Measurements from ENCODE around the gene AFF2.

The AFF2 gene

DNA sequence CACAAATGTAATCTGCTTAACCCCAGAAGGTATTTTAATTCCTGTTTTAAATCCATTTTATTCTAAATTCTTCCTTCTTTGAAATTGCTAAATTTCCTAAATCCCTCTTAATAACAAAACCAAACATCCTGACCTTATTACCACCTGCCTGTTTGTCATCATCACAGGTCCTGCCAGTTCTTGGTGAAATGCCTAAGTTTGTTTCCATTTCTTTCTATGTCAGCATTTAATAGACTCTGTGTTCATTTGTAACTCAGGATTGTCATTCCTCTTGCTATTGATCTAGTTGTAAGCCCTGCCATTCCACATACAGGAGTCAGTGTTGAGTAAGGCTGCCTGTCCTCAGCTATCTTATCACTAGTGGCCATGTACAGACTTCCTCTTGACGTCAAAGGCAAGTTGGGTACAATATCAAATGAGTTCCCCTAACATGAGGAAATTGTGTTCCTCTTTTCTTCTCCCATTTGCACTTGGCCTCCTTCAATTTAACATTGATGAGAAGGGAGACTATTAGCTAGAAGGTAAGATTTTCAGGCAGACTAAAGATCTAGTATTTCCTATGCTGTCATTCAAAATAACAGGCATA, 440.1 kb downstream of the AFF2 start:
- no peak for DNase-seq

DNA sequence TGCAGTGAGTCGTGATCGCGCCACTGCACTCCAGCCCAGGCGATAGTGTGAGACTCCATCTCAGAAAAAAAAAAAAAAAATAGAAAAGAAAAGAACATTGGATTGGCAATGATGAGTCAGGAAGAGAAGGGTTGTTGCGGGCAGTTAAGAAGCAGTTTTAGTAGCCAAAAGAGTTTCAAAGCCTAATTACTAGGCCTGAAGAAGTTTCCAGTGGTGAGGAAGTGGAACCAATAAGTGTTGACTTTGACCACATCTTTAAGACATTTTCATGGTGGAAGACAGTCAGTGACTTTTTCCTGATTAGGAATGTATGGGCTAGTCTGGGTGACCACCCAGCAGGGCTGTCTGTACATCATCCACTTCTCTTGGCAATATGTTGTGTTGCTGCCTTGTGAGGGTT, 442.3 kb downstream of the AFF2 start:
- no peak for DNase-seq

DNA sequence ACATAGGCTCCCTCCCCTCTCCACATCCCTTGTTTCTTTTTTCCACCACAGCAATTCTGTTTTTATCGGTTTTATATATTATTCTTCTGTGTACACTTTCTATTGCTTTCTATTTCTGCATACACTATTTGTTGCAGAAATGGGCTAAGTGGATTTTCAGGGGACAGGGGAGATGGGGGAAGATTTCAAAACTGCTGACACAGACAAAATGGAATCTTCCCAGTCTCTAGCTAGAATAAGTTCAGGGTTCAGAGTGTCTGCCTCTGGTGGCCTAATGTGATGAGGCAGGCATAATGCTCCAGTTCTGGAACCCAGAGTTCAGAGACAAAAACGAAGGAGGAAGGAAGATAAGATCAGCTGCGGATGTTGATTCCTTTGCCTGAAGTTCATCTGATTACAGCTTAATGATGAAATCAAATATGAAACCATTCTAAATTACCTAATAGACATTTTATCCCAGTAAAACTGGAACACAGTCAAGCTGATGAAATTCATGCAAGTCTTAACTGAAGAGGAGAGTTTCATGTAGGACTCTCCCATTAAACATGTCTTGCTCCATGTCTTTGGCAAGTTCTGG, 447.1 kb downstream of the AFF2 start:
- no peak for DNase-seq

DNA sequence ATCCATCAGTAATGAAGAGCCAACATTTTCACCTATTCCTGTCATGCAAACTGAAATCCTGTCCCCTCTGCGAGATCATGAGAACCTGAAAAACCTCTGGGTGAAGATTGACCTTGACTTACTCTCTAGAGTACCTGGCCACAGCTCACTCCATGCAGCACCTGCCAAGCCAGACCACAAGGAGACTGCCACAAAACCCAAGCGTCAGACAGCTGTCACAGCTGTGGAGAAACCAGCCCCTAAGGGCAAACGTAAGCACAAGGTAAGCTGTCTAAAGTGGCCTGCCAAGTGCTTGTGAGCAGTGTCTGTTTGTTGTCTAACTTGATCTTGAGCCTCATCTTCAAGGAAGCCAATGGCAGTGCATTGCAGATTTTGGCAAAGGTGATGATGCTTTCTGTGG, 455.9 kb downstream of the AFF2 start:
- DNase-seq, result no peak

DNA sequence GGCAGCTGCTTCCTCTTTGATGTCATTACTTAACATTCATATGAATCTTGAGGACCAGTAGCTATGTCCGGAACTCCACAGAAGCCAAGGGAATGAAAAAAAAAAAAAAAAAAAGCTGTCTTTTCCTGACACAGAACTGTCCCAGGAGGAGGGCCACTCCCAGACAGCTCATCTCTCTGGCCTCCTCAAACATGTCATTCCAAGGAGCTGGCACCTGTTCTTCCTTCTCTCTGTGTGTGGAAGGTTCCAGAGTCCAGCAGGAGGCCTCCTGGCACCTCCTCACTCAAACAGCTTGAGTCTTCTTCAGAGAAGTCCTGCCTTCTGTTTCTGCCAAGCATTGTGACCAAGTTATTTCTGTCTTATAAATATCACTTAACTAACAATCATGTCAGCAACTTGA, 458.5 kb downstream of the AFF2 start:
- DNase-seq, result no peak

DNA sequence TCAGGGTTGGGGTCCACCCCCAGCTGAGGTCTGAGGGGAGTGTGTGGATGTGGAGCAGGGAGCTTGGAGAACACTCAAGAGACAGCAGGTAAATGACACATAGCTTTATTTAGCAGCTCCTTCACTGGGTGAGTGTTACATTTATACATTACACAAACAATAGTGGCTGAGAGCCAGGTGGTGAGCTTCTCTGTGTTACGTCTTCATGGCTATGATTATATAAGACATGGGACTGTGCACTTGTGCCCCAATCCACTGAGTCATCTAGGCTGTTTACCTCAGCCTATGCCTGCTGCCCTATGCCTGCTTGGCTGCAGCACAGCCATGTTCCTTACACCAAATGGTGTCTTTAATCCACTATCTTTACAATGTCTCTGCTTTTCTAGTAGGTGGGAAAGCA, 459.6 kb downstream of the AFF2 start:
- DNase-seq, result no peak

DNA sequence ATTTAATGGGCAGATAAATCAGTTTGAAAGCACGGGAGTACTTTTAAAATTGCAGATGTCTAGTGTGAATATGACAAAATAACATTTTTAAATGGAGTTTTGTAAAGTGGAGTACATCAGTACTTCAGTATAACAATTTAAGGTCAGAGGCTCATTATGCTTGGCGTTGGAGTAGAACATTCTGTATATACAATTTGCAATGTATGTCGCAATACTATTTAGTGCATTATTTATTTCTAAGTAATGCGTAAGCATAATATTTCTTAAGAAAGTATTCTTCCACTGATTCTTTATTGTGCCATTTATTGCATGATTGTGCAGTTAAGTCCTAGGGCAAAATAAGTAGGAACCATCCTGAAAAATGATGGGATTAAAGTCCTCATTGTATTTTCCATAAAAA, 461.6 kb downstream of the AFF2 start:
- DNase-seq, result no peak

DNA sequence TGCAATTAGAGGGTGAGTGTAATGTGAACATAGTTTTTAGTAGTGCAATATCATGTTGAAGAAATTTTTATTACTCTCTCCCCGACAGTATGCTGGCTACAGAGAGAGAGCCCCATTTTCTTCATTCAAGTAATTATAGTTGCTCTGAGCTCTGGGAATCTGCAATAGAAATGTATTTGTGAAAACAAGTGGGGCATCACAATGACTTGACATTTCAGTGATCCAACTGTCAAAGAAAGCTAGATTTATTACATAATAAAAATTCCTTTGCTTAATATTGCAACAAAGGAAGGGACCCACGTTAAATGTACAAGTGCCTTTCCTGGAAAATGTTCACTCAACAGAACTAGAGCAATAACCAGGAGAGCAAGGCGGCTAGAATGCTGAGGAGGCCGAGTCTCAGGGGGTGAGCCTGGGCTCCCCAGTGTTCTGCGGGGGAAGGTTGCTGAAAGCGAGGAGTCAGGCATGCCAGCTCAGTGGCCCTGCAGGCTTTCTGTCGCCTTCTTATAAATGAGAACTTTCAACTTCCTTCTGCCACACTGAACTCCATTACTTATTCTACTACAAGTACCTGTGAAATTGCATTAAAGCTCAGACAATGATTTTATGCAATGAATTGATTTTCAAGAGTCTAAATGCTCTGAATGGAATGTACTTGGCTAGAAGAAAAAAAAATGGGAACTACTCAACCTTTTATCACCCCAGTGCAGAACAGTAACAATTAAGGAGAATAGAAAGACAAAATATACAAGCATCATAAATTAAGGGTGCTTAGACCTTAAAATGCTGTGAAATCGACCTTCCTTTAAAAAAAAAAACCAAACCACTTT, 476.4 kb downstream of the AFF2 start:
- no peak for DNase-seq

DNA sequence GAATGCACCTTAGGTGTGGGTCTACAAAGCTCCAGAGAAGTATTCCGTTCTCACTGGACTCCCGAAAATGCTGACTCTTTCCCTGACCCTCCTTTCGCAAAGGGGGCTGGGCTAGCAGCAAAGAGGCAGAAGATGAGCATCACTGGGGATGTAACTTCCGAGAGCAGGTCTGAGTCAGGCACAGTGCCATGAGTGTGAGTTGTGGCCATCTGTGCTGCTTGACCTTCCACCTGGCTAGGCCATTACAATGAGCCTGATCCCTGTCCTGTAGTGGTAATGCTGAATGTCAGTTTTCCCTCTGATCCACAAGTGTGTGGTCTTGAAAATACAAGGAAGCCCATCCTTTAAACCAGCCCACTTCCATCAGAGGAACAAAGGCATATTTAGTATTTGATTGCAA, 479.4 kb downstream of the AFF2 start:
- no peak for DNase-seq

DNA sequence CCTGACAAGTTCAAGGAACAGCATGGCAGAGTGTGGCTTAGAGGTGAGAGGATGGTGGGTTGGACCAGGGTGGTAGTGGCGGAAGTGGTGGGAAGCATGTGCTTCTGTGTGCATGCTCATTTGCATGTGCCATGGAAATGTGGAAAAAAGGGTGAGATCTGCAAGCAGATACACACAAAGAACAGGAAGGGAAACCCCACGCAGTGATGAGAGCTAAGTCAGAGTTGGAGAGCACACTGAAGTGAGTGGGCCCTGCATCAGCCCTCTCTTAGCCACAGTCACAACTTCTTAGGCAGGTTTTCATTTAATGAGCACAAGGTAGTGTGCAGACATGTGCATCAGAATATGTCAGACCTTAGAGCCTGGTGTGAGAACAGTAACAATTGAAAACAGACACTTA, 483.8 kb downstream of the AFF2 start:
- no peak for DNase-seq

DNA sequence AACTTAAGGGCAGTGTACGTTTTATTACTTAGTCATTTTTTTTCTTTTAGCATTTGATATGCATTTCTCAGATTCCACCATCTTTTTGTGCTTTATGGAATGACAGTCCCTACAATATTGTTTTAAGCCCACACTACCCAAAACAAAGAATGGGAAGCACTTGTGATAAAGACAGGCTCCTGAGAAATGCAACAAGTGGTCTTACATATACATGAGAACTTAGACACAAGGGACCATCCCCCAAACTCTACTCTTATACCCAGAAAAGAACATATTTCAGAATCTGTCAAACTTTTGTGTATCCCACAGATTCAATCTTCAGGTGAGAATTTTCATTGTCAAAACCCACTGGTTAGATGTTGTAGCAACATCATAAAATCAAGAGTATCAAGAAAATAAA, 491.1 kb downstream of the AFF2 start:
- DNase-seq, result no peak

DNA sequence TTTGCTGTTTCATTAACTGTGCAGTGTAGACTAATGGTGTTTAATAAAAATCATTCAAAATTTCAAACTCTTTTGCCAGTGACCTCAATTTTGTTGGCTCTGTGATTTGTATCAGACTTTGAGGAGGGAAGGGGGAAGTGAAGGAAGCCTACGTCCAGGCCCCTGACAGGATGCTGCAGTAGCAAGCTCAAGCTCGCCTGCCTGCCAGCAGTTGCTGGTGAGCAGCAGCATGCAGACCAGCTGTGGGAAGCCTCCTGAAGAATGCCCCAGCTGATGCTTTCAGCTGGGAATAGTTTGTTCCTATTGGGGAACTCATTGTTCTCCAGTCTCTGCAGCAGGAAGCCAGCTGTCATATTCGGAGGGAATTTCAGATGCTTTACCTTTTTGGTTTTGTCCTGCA, 495.2 kb downstream of the AFF2 start:
- no peak for DNase-seq

DNA sequence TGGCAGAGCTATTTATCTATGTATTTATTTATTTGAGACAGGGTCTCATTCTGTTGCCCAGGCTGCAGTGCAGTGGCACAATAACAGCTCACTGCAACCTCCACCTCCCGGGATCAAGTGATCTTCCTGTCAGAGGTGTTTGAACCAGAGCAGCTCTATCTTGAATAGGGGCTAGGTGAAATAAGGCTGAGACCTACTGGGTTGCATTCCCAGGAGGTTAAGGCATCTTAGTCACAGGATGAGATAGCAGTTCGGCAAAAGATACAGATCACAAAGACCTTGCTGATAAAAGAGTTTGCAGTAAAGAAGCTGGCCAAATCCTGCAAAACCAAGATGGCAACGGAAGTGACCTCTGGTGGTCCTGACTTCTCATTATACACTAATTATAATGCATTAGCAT, 501.9 kb downstream of the AFF2 start:
- DNase-seq, result no peak

DNA sequence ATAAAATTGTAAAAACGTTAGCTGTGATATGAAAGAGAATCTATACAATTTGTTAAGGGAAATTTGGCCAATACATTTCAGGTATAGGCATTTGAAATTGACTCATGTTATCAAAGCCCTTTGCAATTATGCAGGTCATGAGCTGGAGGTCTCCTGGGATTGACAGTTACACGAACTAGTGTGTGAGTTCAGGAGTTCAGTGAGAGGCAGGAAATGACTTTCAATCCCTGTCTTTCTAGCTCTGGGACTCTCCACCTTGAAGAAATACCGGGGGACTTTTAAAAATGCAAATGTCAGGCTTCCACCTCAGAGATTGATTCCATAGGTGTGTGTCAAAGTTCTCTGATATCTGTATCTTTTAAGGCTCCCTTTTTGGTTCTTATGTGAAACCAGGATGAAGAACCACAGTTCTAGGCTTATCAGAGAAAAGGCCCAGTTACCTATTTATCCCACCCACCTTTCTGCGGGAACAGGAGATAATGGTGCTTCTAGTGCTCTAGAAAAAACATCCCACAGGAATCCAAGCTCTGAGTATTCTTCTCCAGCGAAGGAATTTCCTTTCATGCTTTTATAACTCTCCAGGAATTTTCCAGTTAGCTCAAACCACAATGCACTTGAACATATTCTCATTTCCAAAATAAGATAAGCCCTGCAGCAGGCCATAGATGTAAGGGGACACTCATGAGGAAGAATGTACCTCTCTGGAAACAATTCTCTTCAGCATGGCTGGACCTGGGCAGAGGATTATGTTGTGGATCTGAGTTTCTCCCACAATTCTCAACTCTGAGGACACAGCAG, 503.6 kb downstream of the AFF2 start:
- no peak for DNase-seq

DNA sequence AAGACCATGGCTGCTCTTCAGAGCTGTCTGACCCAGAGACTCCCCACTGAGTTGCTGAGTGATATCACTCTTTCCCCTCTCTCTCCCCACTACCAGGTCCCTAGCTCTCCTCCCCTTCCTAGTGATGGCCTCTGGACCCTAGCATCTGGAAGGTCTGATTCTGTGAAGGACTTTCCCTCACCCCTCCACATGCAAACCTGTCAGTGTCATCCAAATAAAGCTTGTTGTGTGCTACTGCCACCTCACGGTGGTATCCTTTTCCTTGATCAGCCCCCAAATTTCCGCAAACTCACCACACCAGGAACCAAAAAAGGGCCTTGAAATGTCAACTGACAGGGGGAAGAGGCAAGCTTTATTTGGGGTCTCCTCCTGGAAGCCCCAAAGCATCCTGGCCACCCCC, 504.5 kb downstream of the AFF2 start:
- DNase-seq, result no peak

DNA sequence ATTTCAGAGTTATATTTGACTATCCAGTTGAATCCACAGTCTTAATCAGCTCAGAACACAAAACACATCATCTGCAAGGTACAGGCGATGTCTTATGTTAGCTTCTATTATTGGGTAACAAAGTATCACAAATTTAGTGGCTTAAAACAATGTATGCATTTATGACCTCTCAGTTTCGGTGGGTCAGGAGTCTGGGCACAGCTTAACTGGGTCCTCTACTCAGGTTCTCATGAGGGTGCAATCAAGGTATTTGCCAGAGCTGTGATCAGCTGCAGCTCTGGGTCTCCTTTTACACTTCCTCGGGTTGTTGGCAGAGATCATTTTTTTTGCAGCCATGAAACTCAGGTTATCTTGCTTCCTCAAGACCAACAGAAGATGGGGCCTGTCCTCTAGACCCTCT, 505.8 kb downstream of the AFF2 start:
- DNase-seq, result no peak

DNA sequence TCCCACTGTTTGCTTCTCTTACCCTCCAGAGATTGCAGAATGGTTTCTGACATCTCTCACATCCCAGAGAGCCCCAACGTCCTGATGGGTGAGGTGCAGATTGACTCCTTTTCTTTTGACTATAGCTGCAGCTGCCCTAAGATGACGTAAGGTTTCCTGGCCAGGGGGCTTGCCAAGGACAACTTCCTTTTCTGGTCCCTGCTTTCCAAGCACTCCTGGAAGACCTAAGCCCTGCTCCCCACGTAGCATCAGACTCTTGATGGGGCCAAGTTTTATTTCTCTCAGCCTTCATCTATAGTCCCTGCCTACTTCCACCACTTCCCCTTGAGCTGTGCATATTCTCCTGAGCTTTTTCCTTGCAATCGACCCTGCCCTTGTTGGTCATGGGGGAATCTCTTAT, 507.0 kb downstream of the AFF2 start:
- no peak for DNase-seq

DNA sequence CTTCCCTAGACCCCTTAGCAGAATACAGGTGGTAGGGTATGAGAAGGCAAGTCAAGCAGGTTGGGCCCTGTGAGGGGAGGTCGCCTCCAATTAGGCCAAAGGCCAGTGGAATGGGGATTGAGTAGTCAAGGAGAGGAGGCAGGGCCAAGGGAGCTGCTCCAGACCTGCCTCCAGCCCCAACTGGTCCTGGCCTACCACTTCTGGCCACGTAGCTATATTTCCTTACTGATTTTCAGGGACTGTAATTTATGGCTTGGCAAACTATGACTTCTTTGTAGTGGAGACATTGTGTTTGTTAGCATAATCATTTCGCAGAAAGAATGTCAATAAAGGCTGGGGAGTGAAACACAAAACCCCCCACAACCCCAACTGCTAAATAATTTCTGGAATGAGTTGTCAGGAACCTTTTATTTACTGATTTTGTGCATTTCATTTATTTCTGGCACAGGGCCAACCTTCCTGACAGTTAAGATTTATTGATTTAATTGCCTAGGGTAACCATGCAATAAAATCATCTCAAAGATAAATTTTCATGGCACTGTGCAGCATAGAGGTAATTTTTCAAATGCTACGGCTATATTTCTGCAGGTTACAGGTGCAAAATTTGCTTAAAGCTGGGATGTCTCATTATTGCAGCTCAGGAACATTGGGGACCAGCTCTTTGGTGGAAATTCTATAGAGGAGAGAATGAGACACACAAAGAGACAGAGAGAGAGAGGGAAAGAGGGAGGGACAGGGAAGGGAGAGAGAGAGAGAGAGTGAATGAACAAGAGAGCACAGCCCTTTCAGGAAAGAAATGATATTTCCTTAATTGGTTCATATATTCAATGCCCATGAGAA, 509.8 kb downstream of the AFF2 start:
- DNase-seq, result peak; percentile 69

DNA sequence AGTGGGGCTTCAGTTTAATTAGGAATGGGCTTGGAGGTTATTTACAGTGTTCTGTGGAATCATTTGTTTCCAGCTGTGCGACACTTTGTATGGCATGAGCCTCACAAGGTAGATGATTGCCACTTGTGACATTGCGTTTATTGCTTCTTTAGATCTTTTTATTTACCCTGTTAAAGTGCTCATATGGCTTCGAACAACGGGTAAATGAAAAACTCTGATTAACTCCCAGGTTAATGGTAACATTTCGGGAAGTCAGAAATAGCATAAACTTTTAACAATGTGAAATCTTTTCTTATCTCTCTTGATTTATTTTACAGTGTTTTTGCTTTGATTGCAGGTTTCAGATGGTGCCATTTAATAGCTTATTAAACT, 510.4 kb downstream of the AFF2 start:
- DNase-seq, result no peak

DNA sequence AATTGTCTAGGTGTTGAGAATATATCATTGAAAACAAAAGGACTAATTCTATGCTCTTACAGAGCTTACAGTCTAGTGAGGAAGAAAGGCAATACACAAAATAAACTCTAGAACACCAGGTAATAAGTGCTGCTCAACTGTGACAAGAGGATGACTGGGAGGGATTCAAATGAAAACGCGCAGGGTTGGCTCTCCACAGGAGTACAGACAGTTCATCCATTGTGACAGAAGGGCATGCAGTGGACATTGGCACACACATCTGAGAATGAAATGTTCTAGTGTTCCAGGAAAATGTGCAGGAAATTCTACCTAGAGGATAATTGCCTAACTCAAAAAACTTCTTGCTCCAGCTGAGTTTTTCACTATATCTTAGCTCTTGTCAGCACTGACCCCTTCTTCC, 512.7 kb downstream of the AFF2 start:
- no peak for DNase-seq

DNA sequence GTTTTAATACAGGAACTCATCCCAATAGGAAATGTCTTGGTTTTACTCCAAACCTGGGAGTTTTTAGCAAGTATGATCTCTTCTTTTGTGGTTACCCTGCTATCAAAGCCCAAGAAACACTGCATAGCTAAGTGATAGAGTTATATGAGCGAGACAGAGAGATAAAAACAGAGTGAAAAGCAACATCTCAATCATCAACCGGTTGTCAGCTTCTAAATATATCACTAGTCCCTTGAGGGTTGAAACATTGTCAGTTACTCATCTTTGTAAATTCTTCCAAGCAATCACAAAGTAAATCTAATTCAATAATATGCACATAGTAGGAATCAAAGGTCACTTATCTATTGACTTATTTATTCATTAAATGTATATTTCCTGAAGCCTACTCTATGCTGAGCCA, 520.7 kb downstream of the AFF2 start:
- DNase-seq, result no peak

DNA sequence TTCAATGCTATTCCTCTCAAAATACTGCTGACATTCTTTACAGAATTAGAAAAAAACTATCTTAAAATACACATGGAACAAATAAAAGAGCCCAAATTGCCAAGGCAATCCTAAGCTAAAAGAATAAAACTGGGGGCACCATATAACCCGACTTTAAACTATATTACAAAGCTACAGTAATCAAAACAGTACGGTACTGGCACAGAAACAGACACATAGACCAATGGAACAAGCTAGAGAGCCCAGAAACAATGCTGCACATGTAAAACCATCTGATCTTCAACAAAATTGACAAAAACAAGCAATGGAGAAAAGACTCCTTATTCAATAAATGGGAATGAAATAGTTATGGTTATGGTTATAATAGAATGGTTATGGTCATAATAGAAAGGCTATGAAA, 522.1 kb downstream of the AFF2 start:
- DNase-seq, result no peak

DNA sequence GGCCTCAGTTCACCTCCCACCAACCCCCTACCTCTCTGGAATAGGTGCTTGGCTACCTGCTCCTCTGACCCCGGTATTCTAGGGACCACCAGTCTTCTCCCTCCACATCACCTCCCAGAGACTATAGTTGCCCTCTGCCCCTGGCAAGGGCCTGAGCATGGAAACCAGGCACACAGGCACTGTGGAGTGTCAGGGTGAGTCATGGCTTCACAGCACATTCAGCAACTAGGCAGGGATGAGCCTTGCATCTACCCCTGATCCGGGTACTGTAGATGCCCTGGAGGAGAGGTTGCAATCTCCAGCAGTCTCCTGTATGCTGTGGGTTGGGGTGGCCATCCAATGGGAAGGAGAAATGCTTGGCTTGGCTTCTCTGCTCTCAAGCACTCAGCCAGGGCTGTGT, 532.0 kb downstream of the AFF2 start:
- DNase-seq, result no peak
